NCI-H2029 (cell line): Measurements from ENCODE around the gene PGAP3.
"Not testable (repeated sequence)": the region's sequence is repeated elsewhere in the genome, so short reads cannot be mapped to it uniquely, and the experiment has no call there.

Experiments used
- DNase-seq: peaks from one replicate; lab custom pipeline; 2025; lab: John Stamatoyannopoulos, UW

PGAP3 gene

DNA sequence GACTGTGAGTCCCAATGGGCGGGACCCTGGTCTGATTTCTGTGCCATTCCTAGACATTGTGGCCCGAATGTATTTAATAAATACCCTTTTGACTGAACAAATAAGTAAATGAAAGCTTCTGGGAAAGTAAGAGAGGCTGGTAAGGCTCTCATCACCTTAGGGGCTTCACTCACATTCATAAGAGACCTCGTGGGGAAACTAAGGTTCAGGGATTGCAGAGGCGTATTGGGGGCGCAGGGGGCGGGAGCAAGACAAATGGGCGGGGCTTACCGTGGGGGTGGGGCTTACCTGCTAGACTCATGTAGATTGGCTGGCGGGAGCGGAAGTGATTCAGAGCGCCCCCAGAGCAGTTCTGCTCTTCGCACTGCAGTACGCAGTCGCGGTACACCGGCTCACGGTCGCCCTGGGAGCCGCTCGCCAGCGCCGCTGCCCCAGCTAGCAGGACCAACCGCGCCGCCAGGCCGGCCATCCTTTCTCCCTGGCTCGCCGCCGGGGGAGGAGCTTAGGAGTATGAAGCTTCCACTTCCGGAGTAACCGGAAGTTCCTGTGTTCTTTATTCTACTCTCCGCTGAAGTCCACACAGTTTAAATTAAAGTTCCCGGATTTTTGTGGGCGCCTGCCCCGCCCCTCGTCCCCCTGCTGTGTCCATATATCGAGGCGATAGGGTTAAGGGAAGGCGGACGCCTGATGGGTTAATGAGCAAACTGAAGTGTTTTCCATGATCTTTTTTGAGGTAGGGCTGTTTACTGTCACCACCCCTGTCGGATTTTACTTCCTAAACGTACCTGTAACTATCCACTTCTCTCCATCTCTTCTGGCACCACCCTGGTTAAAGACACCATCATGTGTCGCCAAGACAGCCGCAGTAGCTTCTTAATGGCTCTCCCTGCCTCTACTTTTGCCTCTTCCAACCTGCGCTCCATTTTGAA is at the start of gene PGAP3:
TSS of gene PGAP3 (minus strand) at position 512 of the 929 bp plus-strand sequence. CDS start at position 469, 43 bp downstream.
- peak; percentile 82 for DNase-seq

DNA sequence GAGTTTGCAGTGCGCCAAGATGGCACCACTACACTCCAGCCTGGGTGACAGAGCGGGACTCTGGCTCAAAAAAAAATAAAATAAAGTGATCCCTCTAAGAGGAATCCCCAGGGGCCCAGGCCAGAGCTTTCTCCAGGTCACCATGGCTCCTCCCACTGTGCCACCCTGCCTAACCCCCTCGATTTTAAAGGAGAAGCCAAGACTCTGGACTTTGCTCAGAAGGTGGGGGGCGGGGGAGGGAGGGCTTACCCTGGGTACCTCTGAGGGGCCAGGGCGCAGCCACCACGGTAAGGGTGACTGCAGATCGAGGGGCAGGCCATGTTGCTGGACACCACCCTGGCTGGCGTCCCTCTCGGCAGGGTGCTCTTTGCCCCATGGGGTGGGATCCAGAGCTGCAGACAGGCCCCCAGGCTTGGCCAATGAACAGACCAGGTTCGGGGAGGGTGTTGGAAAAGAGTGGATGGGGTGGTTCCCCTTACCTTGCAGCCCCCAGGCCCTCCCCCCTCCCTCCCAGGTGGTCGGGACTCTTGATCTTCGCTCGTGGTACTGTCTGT is 49.4 kb upstream of the PGAP3 start:
- no peak for DNase-seq

DNA sequence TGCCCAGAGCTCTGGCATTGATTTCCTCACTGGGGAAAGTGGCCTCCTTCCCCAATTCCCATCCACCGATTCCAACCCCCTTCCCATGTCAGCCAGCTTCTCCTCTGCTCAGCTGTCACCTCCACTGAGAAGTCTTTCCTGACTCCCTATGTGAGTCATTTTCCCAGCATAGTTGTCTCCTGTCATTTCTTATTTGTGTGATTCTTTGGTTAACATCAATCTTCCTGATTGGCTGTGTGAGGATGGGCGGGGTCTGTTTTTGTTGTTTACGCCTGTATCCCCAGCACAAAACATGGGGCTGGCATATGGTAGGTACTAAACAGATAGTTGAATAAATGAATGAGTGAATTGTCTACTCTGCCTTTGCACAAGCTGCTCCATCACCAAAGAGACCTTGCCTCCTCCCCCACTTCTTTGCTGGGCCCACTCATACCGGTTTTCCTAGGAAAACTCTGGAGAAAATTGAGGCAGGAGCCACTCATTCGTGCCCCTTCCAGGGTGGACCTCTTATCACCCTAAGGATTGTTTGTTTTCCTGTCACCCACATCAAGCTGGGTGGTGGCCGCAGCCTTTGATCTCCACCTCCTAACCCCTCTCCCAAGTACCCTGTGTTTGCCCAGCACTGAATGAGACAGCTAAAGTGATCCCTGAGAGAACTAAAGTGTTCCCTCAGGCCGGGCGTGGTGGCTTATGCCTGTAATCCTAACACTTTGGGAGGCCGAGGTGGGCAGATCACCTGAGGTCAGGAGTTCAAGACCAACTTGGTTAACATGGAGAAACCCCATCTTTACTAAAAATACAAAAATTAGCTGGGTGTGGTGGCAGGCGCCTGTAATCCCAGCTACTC is 48.7 kb upstream of the PGAP3 start:
- no peak for DNase-seq

- no peak for DNase-seq
Measured at GRCh38 chr17:39735882-39736281, 48.0 kb upstream of the PGAP3 start.

- DNase-seq, result no peak
Measured at GRCh38 chr17:39732586-39732985, 44.7 kb upstream of the PGAP3 start.

DNA sequence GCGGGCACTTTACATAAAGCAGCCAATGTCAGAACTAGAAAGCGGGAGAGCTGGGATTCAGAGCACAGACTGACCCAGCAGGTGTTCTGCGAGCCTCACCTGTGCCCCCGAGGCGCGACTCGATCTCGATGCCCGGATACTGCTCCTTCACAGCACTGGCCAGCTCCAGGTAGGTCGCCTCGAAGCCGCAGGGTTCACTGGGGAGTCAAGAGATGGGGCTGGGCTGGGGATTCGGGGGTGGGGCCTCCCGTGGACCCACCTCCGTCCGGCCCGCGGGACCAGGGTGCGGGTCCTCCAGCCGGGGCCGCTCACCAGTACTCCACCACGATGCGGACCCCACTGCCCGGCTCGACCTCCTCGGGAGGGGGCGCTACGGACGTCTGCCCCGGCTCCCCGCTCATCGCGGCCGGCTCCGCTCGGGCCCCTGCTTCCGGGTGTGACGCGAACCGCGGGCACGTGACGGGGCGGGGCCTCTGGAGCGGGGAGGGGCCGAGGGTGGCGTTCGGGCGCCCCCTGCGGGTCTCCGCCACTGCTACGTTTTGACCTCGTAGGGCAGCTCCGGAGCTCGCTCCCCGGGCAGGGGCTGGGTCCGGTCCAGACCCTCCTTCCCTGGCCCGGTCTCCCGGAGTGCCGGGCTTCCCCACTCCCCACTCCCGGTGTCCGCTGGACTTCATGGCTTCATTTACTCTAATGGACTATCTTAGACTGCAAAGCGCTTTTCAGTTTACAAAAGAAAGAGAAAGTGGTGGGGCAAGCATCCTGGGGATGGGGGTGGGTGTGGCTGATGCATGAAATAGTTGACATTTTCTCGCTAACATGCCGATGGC is 42.5 kb upstream of the PGAP3 start, which contains the start of gene MIEN1:
TSS of gene MIEN1 (minus strand) at position 438 of the 827 bp plus-strand sequence. CDS start at position 401, 37 bp downstream.
- peak; percentile 53 for DNase-seq

GRCh38 chr17:39729280-39729851 is 41.5 kb upstream of the PGAP3 start:
- DNase-seq, result no peak

- no peak for DNase-seq
Measured at GRCh38 chr17:39727556-39727955, 39.7 kb upstream of the PGAP3 start.

- DNase-seq, result no peak
Measured at GRCh38 chr17:39726617-39727016, 38.8 kb upstream of the PGAP3 start.

DNA sequence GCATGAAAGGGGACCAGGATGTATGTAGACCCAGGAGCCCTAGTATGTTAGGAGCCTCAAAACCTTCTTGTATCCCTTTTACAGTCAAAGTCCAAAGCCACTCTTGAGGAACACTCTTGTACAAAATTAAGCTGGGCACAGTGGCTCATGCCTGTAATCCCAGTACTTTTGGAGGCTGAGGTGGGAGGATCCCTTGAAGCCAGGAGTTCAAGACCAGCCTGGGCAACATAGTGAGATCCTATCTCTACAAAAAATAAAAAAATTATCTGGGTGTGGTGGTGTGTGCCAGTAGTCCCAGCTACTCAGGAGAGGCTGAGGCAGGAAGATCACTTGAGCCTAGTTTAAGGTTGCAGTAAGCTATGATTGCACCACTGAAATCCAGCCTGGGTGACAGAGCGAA is 38.1 kb upstream of the PGAP3 start:
- DNase-seq, result not testable (repeated sequence)

DNA sequence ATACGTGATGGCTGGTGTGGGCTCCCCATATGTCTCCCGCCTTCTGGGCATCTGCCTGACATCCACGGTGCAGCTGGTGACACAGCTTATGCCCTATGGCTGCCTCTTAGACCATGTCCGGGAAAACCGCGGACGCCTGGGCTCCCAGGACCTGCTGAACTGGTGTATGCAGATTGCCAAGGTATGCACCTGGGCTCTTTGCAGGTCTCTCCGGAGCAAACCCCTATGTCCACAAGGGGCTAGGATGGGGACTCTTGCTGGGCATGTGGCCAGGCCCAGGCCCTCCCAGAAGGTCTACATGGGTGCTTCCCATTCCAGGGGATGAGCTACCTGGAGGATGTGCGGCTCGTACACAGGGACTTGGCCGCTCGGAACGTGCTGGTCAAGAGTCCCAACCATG is 36.9 kb upstream of the PGAP3 start:
- DNase-seq, result no peak

GRCh38 chr17:39722965-39723848 is 35.4 kb upstream of the PGAP3 start:
- peak; percentile 28 for DNase-seq

- no peak for DNase-seq
Measured at GRCh38 chr17:39722104-39722503, 34.2 kb upstream of the PGAP3 start.

- no peak for DNase-seq
Measured at GRCh38 chr17:39719563-39720355, 31.9 kb upstream of the PGAP3 start.

GRCh38 chr17:39717660-39718059 is 29.8 kb upstream of the PGAP3 start:
- DNase-seq, result no peak

DNA sequence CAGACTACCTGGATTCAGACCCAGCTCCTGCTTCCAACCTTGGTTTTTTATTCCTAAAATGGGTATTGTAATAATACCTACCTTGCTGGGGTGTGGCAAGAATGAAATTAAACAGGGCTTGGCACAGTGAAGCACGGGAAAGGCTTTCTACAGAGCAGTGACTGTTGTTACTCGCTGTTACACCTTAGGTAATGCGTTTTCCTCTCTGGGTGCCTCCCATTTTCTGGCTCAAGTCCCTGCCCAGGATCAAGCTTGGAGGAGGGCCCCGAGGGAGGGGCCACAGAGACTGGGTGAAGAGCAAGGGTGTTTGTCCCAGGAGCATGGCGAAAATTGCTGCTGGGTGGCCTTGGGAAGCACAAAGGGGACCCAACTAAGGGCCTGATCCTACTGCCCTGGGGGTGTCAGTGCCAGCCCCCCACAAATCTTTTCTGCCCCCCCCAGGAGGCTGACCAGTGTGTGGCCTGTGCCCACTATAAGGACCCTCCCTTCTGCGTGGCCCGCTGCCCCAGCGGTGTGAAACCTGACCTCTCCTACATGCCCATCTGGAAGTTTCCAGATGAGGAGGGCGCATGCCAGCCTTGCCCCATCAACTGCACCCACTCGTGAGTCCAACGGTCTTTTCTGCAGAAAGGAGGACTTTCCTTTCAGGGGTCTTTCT is 29.2 kb upstream of the PGAP3 start:
- DNase-seq, result peak; percentile 49

GRCh38 chr17:39716073-39716818 is 28.4 kb upstream of the PGAP3 start:
- DNase-seq, result no peak
